Esophagus muscularis mucosa (tissue), 4 donors: ENCODE data around the gene CCDC102B. TPM values are rescaled to one million over a fixed set of nuclear protein-coding genes. Genes with fewer than 3 reads are reported as not detected.
"Not testable (repeated sequence)": the region's sequence is repeated elsewhere in the genome, so short reads cannot be mapped to it uniquely, and the experiment has no call there.

Experiments used
- DNase-seq: peaks from one replicate; pipeline ENCODE4 v3.0.0-alpha.2; 2017; ENCODE audit errors: extremely low spot score
- H3K27ac ChIP-seq, 4 donors: fragments of 200-600 bp; sonication (generic); replicated peaks in 1 of 4; 1 replicate in 3 of 4; 2 replicates in 1 of 4; pipeline ENCODE4 v1.5.1; 2016 to 2019; ENCODE audit warnings: mild to moderate bottlenecking in 1 of 4
- H3K27me3 ChIP-seq, 4 donors: fragments of 200-600 bp; sonication (generic); one replicate each; pipeline versions ENCODE4 v1.5.1 to v1.6.0; 2016 to 2019
- H3K36me3 ChIP-seq, 4 donors: fragments of 200-600 bp; sonication (generic); one replicate each; pipeline ENCODE4 v1.5.1; 2016 to 2019
- H3K4me1 ChIP-seq, 4 donors: fragments of 200-600 bp; sonication (generic); one replicate each; pipeline ENCODE4 v1.5.1; 2016 to 2019
- H3K4me3 ChIP-seq, 4 donors: fragments of 200-600 bp; sonication (generic); 1 replicate in 2 of 4; 2 replicates in 2 of 4; pipeline ENCODE4 v1.5.1; 2016 to 2019; ENCODE audit warnings: mild to moderate bottlenecking in 4 of 4, moderate library complexity in 1 of 4
- H3K9me3 ChIP-seq, 4 donors: fragments of 200-600 bp; sonication (generic); 1 replicate in 3 of 4; 2 replicates in 1 of 4; pipeline ENCODE4 v1.5.1; 2016 to 2019
- EP300 ChIP-seq: sonication (generic); formaldehyde crosslinking; IDR thresholded peaks from one replicate; pipeline ENCODE4 v1.6.1; 2017; ENCODE audit warnings: antibody characterized with exemption
- POLR2A ChIP-seq: fragments of 450-650 bp; IDR thresholded peaks from one replicate; pipeline ENCODE4 v1.6.1; 2017; ENCODE audit warnings: antibody characterized with exemption, moderate library complexity, mild to moderate bottlenecking, low read depth
- POLR2AphosphoS5 ChIP-seq, 2 donors: sonication (generic); formaldehyde crosslinking; IDR thresholded peaks; one replicate each; pipeline ENCODE4 v1.6.1; 2017; ENCODE audit warnings: antibody characterized with exemption in 2 of 2
- WGBS: methylation state at CpG from one replicate; pipeline ENCODE4 v1.1.5; 2018; 5-methylcytosine and 5-hydroxymethylcytosine counted together
- intact Hi-C: fragments of 100-400 bp; cut with DNase I; formaldehyde crosslinking; loops from one replicate; pipeline ENCODE4 v1.15.1; 2023
- total RNA-seq, 4 donors: library from RNA; depleted of rRNA; stranded (reverse); fragments of >200 nt; gene quantifications; one replicate each; pipeline versions ENCODE4 v1.1.0 to v1.2.1, GENCODE V29; 2016
- TF ChIP-seq, protein P1 (sequence below), 3 experiments: fragments of 200-600 bp in 2 of 3; fragments of 450-650 bp in 1 of 3; sonication (generic) in 2 of 3; IDR thresholded peaks; one replicate each; pipeline ENCODE4 v1.5.1; 2017 to 2019; ENCODE audit warnings: antibody characterized with exemption in 3 of 3, mild to moderate bottlenecking in 2 of 3, moderate library complexity in 1 of 3

Gene CCDC102B
- total RNA-seq, 4 donors from 2014 or later: 3.0 to 6.8 (median 4.8) TPM

- H3K9me3 ChIP-seq: no peaks in the 10 kb centered on the region
- no peak overlapping the region for H3K4me3 ChIP-seq
- no peak overlapping the region for H3K27ac ChIP-seq
- no peaks in the 10 kb centered on the region for H3K4me1 ChIP-seq
- H3K27me3 ChIP-seq: no peaks in the 10 kb centered on the region
- TF ChIP-seq, protein P1, sequence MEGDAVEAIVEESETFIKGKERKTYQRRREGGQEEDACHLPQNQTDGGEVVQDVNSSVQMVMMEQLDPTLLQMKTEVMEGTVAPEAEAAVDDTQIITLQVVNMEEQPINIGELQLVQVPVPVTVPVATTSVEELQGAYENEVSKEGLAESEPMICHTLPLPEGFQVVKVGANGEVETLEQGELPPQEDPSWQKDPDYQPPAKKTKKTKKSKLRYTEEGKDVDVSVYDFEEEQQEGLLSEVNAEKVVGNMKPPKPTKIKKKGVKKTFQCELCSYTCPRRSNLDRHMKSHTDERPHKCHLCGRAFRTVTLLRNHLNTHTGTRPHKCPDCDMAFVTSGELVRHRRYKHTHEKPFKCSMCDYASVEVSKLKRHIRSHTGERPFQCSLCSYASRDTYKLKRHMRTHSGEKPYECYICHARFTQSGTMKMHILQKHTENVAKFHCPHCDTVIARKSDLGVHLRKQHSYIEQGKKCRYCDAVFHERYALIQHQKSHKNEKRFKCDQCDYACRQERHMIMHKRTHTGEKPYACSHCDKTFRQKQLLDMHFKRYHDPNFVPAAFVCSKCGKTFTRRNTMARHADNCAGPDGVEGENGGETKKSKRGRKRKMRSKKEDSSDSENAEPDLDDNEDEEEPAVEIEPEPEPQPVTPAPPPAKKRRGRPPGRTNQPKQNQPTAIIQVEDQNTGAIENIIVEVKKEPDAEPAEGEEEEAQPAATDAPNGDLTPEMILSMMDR (IDR thresholded peaks at IDR 0.05): no peak
- TF ChIP-seq POLR2A (no peak), EP300 (no peak)
- no peaks in the 10 kb centered on the region for H3K36me3 ChIP-seq
- 36% methylated on average over 4 of the region's 4 CpGs for WGBS
- intact Hi-C loops: no loop called here
- no peak for DNase-seq
These were observed 139.2 kb downstream of the CCDC102B start for GRCh38 chr18:68937029-68937599.

DNA sequence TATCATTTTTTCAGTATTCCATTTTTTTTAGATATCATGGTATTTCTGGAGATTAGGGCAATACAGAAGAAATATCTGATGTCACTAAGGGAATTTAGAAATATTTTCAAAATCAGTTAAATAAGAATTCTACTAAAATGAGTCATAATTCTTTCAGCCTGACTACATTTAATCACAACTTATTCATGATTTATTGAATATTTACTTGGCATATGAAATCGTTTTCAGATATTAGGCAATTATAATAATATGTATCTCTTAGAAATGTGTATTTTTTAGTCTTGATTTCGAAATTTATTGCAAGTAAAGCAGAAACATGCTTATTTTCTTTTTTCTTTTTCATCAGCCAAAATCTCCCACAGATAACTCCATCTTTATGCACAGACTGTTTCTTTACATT lies 142.2 kb downstream of the CCDC102B start:
- no peaks in the 10 kb centered on the region for H3K36me3 ChIP-seq
- no peak for DNase-seq
- no peaks in the 10 kb centered on the region for H3K27me3 ChIP-seq
- WGBS: 70% methylated on average over 2 of the region's 2 CpGs
- no peak overlapping the region for H3K4me3 ChIP-seq
- H3K27ac ChIP-seq: no peak overlapping the region
- H3K9me3 ChIP-seq: no peaks in the 10 kb centered on the region
- TF ChIP-seq, protein P1 (IDR thresholded peaks at IDR 0.05): no peak
- TF ChIP-seq POLR2A: no peak
- TF ChIP-seq POLR2AphosphoS5 (IDR thresholded peaks at IDR 0.05): no peak
- no peak for TF ChIP-seq EP300
- H3K4me1 ChIP-seq: no peaks in the 10 kb centered on the region
- intact Hi-C loops: no loop called here

DNA sequence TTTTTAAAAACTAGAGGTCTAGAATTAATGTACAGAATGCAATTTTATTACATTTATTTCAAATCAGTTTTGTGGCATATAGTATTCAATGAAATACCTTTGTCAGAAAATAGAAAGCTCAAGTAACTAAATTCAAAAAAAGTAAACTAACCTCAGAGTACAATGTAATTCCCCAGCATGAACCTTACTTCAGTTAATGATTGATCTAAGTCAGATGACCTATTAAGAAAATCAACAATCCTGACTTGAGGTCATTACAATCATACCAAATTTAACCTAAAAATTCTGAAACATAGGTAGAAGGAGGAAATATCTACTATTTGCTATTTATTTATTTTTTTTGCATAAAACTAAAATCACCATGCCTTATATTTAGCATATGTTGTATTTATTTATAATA lies 142.9 kb downstream of the CCDC102B start:
- Histone ChIP-seq H3K4me1 (no peaks in the 10 kb centered on the region), H3K36me3 (no peaks in the 10 kb centered on the region), H3K27ac (no peak overlapping the region), H3K4me3 (no peak overlapping the region), H3K27me3 (no peaks in the 10 kb centered on the region), H3K9me3 (no peaks in the 10 kb centered on the region)
- intact Hi-C loops: no loop called here
- TF ChIP-seq POLR2A: no peak
- no peak for TF ChIP-seq EP300
- TF ChIP-seq, protein P1 (IDR thresholded peaks at IDR 0.05): no peak
- no peak for TF ChIP-seq POLR2AphosphoS5 (IDR thresholded peaks at IDR 0.05)
- no peak for DNase-seq

DNA sequence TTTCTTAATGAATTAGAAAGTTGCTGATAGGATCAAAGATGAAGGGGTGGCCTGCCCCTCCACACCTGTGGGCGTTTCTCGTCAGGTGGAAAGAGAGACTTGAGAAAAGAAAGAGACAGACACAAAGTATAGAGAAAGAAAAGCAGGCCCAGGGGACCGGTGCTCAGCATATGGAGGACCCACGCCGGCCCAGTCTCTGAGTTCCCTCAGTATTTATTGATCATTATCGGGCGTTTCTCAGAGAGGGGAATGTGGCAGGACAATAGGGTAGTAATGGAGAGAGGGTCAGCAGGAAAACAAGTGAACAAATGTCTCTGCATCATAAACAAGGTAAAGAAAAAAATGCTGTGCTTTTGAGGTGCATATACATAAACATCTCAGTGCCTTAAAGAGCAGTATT lies 144.3 kb downstream of the CCDC102B start:
- DNase-seq: no peak
- 73% methylated on average over 7 of the region's 7 CpGs for WGBS
- no peak overlapping the region for H3K4me3 ChIP-seq
- H3K9me3 ChIP-seq: no peaks in the 10 kb centered on the region
- TF ChIP-seq EP300: no peak
- TF ChIP-seq, protein P1 (IDR thresholded peaks at IDR 0.05): no peak
- TF ChIP-seq POLR2AphosphoS5 (IDR thresholded peaks at IDR 0.05): no peak
- TF ChIP-seq POLR2A: no peak
- H3K27ac ChIP-seq: no peak overlapping the region
- H3K4me1 ChIP-seq: no peaks in the 10 kb centered on the region
- intact Hi-C loops: no loop called here
- no peaks in the 10 kb centered on the region for H3K36me3 ChIP-seq
- H3K27me3 ChIP-seq: no peaks in the 10 kb centered on the region

GRCh38 chr18:68943861-68944260 lies 146.0 kb downstream of the CCDC102B start:
- H3K9me3 ChIP-seq, H3K4me3 ChIP-seq, H3K27ac ChIP-seq, H3K4me1 ChIP-seq, DNase-seq, intact Hi-C loops, H3K27me3 ChIP-seq, H3K36me3 ChIP-seq: not testable (repeated sequence)
- 92% methylated on average over 2 of the region's 2 CpGs for WGBS
